ENCODE results near the gene KRT81. TPM values are rescaled to one million over a fixed set of nuclear protein-coding genes. Genes with fewer than 3 reads are reported as not detected.

Gene KRT81
- total RNA-seq, result 1.0 TPM in 1 of 2 replicates, not detected in the other

GRCh38 chr12:52291267-52291935 lies at the start of gene KRT81:
TSS of gene KRT81 (minus strand) at chr12:52291534. CDS start at chr12:52291465, 69 bp downstream.

GRCh38 chr12:52320784-52321400 lies 29.6 kb upstream of the KRT81 start, which contains the start of gene KRT83:
TSS of gene KRT83 (minus strand) at chr12:52321398. CDS start at chr12:52321335, 63 bp downstream.

GRCh38 chr12:52274521-52275120 lies 16.7 kb downstream of the KRT81 start, which contains the start of gene KRT86:
TSS of gene KRT86 (plus strand) at chr12:52274645. CDS start at chr12:52301917, 27,272 bp downstream.

Other genes starting within 250 kb of the KRT81 start
- gene NR4A1, start 240.1 kb downstream of the KRT81 start, total RNA-seq, result 3.8 and 6.4 TPM in 2 replicates
- 33.8 and 52.6 TPM in 2 replicates for gene ATG101, start 221.6 kb downstream of the KRT81 start, total RNA-seq
- gene SMIM41, start 211.8 kb downstream of the KRT81 start, total RNA-seq, result not detected in 2 replicates
- gene KRT80, start 99.5 kb downstream of the KRT81 start, total RNA-seq, result 14.8 and 16.4 TPM in 2 replicates
- gene KRT7, start 58.3 kb downstream of the KRT81 start, total RNA-seq, result 67.6 and 135 TPM in 2 replicates
- gene KRT86, start 16.9 kb downstream of the KRT81 start, total RNA-seq, result 0.13 and 0.16 TPM in 2 replicates
- gene KRT83, start 29.9 kb upstream of the KRT81 start, total RNA-seq, result not detected in 2 replicates
- gene KRT85, start 75.9 kb upstream of the KRT81 start, total RNA-seq, result not detected in 2 replicates
- gene KRT84, start 94.1 kb upstream of the KRT81 start, total RNA-seq, result not detected in 2 replicates
- gene KRT82, start 114.8 kb upstream of the KRT81 start, total RNA-seq, result not detected in 2 replicates
- not detected in 2 replicates for gene KRT75, start 142.8 kb upstream of the KRT81 start, total RNA-seq
- not detected in 2 replicates for gene KRT6B, start 160.6 kb upstream of the KRT81 start, total RNA-seq
- not detected in 2 replicates for gene KRT6C, start 182.3 kb upstream of the KRT81 start, total RNA-seq
- gene KRT6A, start 201.7 kb upstream of the KRT81 start, total RNA-seq, result not detected in 2 replicates
- gene KRT5, start 228.9 kb upstream of the KRT81 start, total RNA-seq, result not detected in 2 replicates